GM12891 (cell line): ENCODE data around the gene CLDN8.

Source experiments
- POLR2A ChIP-seq: IDR thresholded peaks from 2 replicates; pipeline ENCODE4 v1.6.1; 2011; ENCODE audit warnings: low read depth, low read length, control low read depth
- POU2F2 ChIP-seq: IDR thresholded peaks from 2 replicates; pipeline ENCODE4 v1.6.1; 2011; ENCODE audit warnings: low read depth, mild to moderate bottlenecking, control low read depth, low read length, moderate library complexity
- TAF1 ChIP-seq: IDR thresholded peaks from 2 replicates; pipeline ENCODE4 v1.6.1; 2011; ENCODE audit warnings: low read depth, low read length, control low read depth

- no peak for TF ChIP-seq TAF1
- TF ChIP-seq POU2F2: no peak
- no peak for TF ChIP-seq POLR2A
Observed at GRCh38 chr21:30227633-30228404, 11.9 kb upstream of the CLDN8 start.
